Left lung (tissue), 10 donors: ENCODE results near the gene CTAG1A. TPM values are rescaled to one million over a fixed set of nuclear protein-coding genes. Genes with fewer than 3 reads are reported as not detected.
A peak's percentile ranks its signal among the peaks of the same experiment; 100 is the strongest.
"Not testable (repeated sequence)": the region's sequence is repeated elsewhere in the genome, so short reads cannot be mapped to it uniquely, and the experiment has no call there.

ENCODE experiments used
- ATAC-seq: fragments of 200-7000 bp; cut with Tn5 transposase; one replicate; pipeline ENCODE4 v1.9.1; 2020; ENCODE audit warnings: moderate library complexity
- DNase-seq, 4 donors: peaks; one replicate each; pipeline ENCODE4 v3.0.0-alpha.2; 2013 to 2020
- H3K27ac ChIP-seq, 2 donors: fragments of 200-600 bp; sonication (generic) in 1 of 2; one replicate each; pipeline versions ENCODE4 v1.5.0 to v1.8.0; 2020 to 2021
- H3K27me3 ChIP-seq, 2 donors: fragments of 200-600 bp; sonication (generic) in 1 of 2; one replicate each; pipeline versions ENCODE4 v1.5.0 to v1.8.0; 2020 to 2021
- H3K36me3 ChIP-seq, 2 donors: fragments of 200-600 bp; sonication (generic) in 1 of 2; one replicate each; pipeline versions ENCODE4 v1.5.0 to v1.8.0; 2020 to 2021
- H3K4me1 ChIP-seq, 2 donors: fragments of 200-600 bp; one replicate each; pipeline ENCODE4 v1.8.0; 2021
- H3K4me3 ChIP-seq, 2 donors: fragments of 200-600 bp; sonication (generic) in 1 of 2; one replicate each; pipeline versions ENCODE4 v1.5.0 to v1.8.0; 2020 to 2021; ENCODE audit warnings: mild to moderate bottlenecking in 1 of 2
- H3K9me3 ChIP-seq, 2 donors: fragments of 200-600 bp; sonication (generic) in 1 of 2; one replicate each; pipeline versions ENCODE4 v1.5.0 to v1.8.0; 2020 to 2021
- intact Hi-C, 2 donors: fragments of 100-400 bp; cut with DNase I; formaldehyde crosslinking; loops; one replicate each; pipeline versions ENCODE4 v1.11.2 to v1.14.2; 2022
- polyA plus RNA-seq, 6 donors: library from polyadenylated mRNA; unstranded; fragments of 120-200 nt; gene quantifications; one replicate each; pipeline ENCODE4 v1.2.1, GENCODE V29; 2013; ENCODE audit not compliant: insufficient read length in 6 of 6
- total RNA-seq, 2 donors: library from RNA; stranded (reverse); fragmentation: NEBNext Ultra II Directional; extraction: Animal tissue kit (Norgen Biotek cat#: 25700); gene quantifications; one replicate each; pipeline ENCODE4 v1.2.1, GENCODE V29; 2021
- TF ChIP-seq, protein P1 (sequence below), 2 donors: fragments of 200-600 bp; sonication (generic) in 1 of 2; IDR thresholded peaks; one replicate each; pipeline versions ENCODE4 v1.5.0 to v1.8.0; 2021; ENCODE audit warnings: antibody characterized with exemption in 2 of 2
- donor health status: DM: no; HTN: yes; CAD: no.
- donor health status: DM: no; HTN: no; CAD: no.

Gene CTAG1A
- total and polyA plus RNA-seq, 8 donors, result not detected

DNA sequence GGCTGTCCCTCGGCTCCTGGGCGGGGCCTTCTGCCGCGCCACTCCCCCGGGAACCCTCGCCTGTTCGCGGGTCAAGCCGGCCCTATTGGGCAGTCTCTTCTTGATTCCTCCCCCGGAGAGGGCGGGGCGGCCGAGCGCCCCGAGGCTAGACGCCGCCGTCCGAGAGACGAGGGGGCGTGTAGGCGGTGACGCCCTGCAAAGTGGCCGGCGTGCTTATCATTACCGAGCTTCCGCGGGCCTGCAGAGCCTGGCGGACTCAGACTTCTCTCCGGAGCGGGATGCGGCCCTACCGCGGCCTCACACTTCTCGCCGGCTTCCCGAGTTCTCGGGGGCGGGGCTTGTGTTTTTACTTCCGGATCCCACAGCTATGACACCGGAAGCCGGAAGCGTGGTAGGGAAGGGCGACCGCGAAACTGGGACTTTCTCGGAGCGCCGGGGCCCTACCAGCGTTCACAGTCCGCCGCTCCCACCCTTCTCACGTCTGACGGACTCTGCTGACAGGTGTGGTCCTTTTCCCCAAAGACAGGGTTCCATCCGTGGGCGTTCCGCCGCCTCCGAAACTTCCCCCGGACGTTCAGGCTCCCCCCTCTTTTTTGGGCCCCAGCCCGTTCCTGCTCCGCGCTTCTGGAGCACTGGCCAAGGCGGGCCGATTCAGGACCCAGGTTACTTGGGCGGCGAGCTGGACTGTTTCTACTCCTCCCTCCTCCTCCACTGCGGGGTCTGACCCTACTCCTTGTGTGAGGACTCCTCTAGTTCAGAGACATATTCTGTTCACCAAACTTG lies 37.5 kb upstream of the CTAG1A start, which contains the start of gene IKBKG:
IKBKG (plus strand) TSS at position 376 of the 783 bp plus-strand sequence. CDS start 4,383 bp downstream, outside the sequence.
- Histone ChIP-seq H3K4me3 (peak within 1 kb of the TSS; percentile 50 to 63), H3K27ac (peak within 1 kb of the TSS; percentile 67 to 93), H3K4me1 (peaks cover 0 to 57% of the 10 kb centered on the region in 2 donors), H3K27me3 (no peaks in the 10 kb centered on the region), H3K36me3 (no peaks in the 10 kb centered on the region), H3K9me3 (no peaks in the 10 kb centered on the region)
- DNase-seq (peak; percentile 87 to 94 (median 92)), ATAC-seq (peak; percentile 92)
- TF ChIP-seq, protein P1, sequence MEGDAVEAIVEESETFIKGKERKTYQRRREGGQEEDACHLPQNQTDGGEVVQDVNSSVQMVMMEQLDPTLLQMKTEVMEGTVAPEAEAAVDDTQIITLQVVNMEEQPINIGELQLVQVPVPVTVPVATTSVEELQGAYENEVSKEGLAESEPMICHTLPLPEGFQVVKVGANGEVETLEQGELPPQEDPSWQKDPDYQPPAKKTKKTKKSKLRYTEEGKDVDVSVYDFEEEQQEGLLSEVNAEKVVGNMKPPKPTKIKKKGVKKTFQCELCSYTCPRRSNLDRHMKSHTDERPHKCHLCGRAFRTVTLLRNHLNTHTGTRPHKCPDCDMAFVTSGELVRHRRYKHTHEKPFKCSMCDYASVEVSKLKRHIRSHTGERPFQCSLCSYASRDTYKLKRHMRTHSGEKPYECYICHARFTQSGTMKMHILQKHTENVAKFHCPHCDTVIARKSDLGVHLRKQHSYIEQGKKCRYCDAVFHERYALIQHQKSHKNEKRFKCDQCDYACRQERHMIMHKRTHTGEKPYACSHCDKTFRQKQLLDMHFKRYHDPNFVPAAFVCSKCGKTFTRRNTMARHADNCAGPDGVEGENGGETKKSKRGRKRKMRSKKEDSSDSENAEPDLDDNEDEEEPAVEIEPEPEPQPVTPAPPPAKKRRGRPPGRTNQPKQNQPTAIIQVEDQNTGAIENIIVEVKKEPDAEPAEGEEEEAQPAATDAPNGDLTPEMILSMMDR (IDR thresholded peaks at IDR 0.05), result no peak
- intact Hi-C loops, result no loop called here

DNA sequence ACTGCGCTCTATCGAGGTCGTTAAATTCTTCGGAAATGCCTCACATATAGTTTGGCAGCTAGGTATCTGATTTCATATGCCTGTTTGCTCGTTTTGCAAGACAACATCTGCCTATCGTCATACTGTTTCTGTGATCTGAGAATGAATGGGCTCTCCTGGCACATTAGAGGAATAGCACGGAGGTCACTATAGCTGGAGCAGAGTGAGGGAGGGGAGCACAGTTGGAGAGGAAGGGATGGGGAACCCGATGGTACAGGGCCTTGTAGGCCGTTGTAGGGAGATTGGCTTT lies 37.0 kb upstream of the CTAG1A start:
- TF ChIP-seq, protein P1 (IDR thresholded peaks at IDR 0.05), result no peak
- Histone ChIP-seq H3K36me3 (peaks cover 0 to 2% of the 10 kb centered on the region in 2 donors), H3K27ac (peak overlapping the region; percentile 67 to 93), H3K27me3 (no peaks in the 10 kb centered on the region), H3K4me3 (peak overlapping the region; percentile 50 to 63), H3K9me3 (no peaks in the 10 kb centered on the region), H3K4me1 (peaks cover 0 to 57% of the 10 kb centered on the region in 2 donors)
- intact Hi-C loops, result no loop called here
- no peak for ATAC-seq
- no peak for DNase-seq

DNA sequence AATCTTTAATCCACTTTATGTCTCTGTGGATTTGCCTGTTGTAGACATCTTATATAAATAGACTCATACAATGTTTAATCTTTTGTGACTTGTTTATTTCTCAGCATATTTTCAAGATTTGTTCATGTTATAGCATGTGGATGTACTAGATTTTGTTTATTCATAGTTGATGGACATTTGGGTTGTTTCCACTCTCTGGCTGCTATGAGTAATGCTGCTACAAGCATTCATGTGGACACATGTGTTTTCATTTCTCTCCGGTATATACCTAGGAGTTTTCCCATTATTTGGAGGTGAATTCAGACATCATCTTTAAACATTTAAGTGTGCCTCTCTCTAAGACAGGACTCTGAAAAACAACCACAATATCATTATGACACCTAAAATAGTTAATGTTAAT lies 35.2 kb upstream of the CTAG1A start:
- intact Hi-C loops, result no loop called here
- TF ChIP-seq, protein P1 (IDR thresholded peaks at IDR 0.05), result no peak
- no peaks in the 10 kb centered on the region for H3K27me3 ChIP-seq
- H3K9me3 ChIP-seq, result no peaks in the 10 kb centered on the region
- H3K27ac ChIP-seq, result no peak overlapping the region
- peaks cover 0 to 41% of the 10 kb centered on the region in 2 donors for H3K4me1 ChIP-seq
- H3K4me3 ChIP-seq, result no peak overlapping the region
- no peak for ATAC-seq
- no peak for DNase-seq
- peaks cover 0 to 19% of the 10 kb centered on the region in 2 donors for H3K36me3 ChIP-seq

GRCh38 chrX:154552112-154552806 lies 32.7 kb upstream of the CTAG1A start:
- H3K27ac ChIP-seq, result peak overlapping the region in 1 of 2 donors; percentile 37
- H3K27me3 ChIP-seq, H3K9me3 ChIP-seq, ATAC-seq, H3K4me3 ChIP-seq, intact Hi-C loops: not testable (repeated sequence)
- peaks cover 0 to 25% of the 10 kb centered on the region in 2 donors for H3K4me1 ChIP-seq
- peak in 1 of 4 donors; percentile 22 for DNase-seq
- H3K36me3 ChIP-seq, result peaks cover 0 to 28% of the 10 kb centered on the region in 2 donors

DNA sequence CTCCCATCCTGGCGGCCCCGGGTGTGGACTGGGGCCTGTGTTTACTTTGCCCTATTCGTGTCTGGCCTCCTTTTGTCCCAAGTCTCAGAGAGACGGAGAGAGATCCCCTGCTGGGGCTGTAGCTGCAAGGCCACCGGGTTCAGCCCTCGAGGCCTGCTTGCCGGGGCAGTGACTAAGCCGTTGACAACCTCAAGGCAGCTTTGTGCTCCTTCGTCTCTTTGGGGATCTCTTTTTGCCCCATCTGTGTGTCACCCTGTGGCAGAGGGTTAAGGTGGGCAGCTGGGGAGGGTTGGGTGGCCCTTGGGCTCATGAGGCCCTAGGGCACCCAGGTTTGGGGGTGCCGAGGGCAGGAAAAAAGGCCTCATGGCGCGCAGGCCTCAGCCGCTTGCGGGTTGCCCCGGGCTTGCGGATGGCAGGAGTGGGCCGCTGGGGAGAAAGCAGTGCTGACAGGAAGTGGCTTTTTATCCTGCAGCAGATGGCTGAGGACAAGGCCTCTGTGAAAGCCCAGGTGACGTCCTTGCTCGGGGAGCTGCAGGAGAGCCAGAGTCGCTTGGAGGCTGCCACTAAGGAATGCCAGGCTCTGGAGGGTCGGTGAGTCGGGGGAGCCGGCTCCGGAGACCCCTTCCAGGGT lies 26.8 kb upstream of the CTAG1A start:
- H3K27ac ChIP-seq, ATAC-seq, H3K4me3 ChIP-seq, H3K9me3 ChIP-seq, H3K27me3 ChIP-seq, intact Hi-C loops, H3K4me1 ChIP-seq: not testable (repeated sequence)
- peak in 1 of 4 donors; percentile 3 for DNase-seq
- peaks cover 0 to 24% of the 10 kb centered on the region in 2 donors for H3K36me3 ChIP-seq

- ATAC-seq, H3K4me3 ChIP-seq, intact Hi-C loops, H3K27me3 ChIP-seq, H3K4me1 ChIP-seq, H3K9me3 ChIP-seq, H3K27ac ChIP-seq: not testable (repeated sequence)
- H3K36me3 ChIP-seq, result peaks cover 0 to 17% of the 10 kb centered on the region in 2 donors
- DNase-seq, result peak in 1 of 4 donors; percentile 6
These were observed 26.0 kb upstream of the CTAG1A start for GRCh38 chrX:154558896-154559295.

GRCh38 chrX:154560326-154560725 lies 24.6 kb upstream of the CTAG1A start:
- intact Hi-C loops, H3K36me3 ChIP-seq, H3K9me3 ChIP-seq, H3K27ac ChIP-seq, H3K4me3 ChIP-seq, H3K27me3 ChIP-seq, H3K4me1 ChIP-seq: not testable (repeated sequence)
- ATAC-seq (peak; percentile 28), DNase-seq (peak in 1 of 4 donors; percentile 1)

DNA sequence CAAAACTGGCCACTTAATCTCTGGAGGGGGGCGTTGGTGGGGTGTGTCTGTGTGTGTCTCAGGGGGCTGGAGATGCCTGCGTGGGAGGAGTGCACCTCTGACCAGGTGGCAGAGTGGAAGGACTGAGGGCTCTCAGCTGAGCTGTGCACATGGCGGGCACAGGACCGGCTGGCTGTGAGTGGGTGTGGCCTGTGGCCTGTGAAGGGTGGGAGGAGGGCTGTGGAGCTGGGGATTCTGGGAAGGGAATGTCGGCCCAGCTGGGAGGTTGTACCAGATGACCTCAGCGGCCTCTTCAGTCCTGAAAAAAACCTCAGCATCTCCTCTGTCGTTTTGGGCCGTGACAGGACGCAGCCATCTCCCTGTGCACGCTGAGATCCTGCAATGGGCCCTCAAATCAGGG lies 22.6 kb upstream of the CTAG1A start:
- peak; percentile 25 for ATAC-seq
- H3K27me3 ChIP-seq, intact Hi-C loops, H3K27ac ChIP-seq, H3K36me3 ChIP-seq, H3K4me3 ChIP-seq, H3K4me1 ChIP-seq, DNase-seq, H3K9me3 ChIP-seq: not testable (repeated sequence)

DNA sequence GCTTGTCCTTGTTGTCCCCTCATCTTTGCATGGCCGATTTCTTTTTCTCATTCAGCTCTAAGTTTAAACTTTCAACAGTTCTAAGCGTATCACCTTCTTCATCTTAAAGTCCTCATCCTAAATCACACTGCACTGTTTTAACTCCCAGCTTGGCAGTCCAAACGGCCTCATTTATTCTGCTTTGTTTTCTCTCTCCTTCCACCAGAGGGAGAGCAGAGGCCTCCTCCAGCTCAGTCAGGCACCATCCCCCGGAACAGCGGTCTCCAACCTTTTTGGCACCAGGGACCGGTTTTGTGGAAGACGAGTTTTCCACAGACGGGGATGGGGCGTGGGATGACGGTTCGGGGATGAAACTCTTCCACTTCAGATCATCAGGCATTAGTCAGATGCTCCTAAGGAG lies 14.6 kb upstream of the CTAG1A start:
- ATAC-seq, H3K36me3 ChIP-seq, H3K27ac ChIP-seq, H3K4me3 ChIP-seq, H3K9me3 ChIP-seq, H3K27me3 ChIP-seq, H3K4me1 ChIP-seq, DNase-seq, intact Hi-C loops: not testable (repeated sequence)

DNA sequence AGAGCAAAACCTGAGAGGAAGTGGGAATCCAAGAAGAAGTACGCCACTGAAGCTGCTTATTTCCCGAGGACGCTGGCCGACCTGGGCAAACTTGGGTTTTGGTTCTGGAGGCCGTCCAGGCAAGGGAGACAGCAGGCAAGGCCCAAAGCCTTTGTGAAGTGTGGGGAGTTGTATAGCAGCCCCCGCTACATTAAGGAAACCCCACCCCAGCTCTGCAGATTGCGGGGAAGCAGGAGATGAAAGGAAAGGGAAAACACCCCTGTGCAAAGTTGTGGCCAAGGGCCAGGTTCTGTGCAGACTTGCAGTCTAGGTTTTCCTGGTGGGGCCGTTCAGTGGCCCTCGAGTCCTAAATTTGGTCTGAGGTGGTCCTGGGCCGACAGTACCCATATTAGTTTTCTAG lies 11.9 kb upstream of the CTAG1A start:
- DNase-seq, H3K4me3 ChIP-seq, H3K36me3 ChIP-seq, intact Hi-C loops, H3K27me3 ChIP-seq, ATAC-seq, H3K4me1 ChIP-seq, H3K9me3 ChIP-seq, H3K27ac ChIP-seq: not testable (repeated sequence)
